Spleen (tissue), 7 donors: Measurements from ENCODE around the gene BACH2.

ENCODE experiments used
- POLR2A ChIP-seq, 3 donors: fragments of 450-650 bp; IDR thresholded peaks; one replicate each; pipeline ENCODE4 v1.5.1; 2017; ENCODE audit warnings: antibody characterized with exemption in 3 of 3, mild to moderate bottlenecking in 1 of 3
- TF ChIP-seq, protein P1 (sequence below), 11 experiments: fragments of 200-600 bp in 7 of 11; fragments of 450-650 bp in 4 of 11; sonication (generic) in 4 of 11; IDR thresholded peaks in 8 of 11; conservative IDR thresholded peaks in 3 of 11; 1 replicate in 7 of 11; 2 replicates in 4 of 11; pipeline versions ENCODE4 v1.4.0 to v1.8.0; 2016 to 2021; ENCODE audit warnings: antibody characterized with exemption in 11 of 11, inconsistent platforms in 4 of 11, mild to moderate bottlenecking in 1 of 11
- donor health status: DM: no; HTN: no; CAD: no; lungs with moderate emphysema.
- donor health status: DM: no; HTN: no; CAD: no.
- donor health status: DM: no; HTN: no; CAD: no.

DNA sequence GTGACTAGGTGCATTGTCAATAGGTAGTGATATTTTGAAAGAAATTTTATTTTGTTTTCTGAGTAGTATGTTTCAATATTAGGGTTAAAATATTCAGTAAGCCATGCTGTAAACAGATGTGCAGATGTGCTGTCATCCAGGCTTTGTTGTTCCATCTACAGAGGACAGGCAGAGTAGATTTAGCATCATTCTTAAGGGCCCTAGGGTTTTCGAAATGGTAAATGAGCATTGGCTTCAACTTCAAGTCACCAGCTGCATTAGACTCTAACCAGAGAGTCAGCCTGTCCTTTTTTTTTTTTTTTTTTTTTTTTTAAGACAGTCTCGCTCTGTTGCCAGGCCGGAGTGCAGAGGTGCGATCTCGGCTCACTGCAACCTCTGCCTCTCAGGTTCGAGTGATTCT is 27.1 kb upstream of the BACH2 start:
- TF ChIP-seq, protein P1, sequence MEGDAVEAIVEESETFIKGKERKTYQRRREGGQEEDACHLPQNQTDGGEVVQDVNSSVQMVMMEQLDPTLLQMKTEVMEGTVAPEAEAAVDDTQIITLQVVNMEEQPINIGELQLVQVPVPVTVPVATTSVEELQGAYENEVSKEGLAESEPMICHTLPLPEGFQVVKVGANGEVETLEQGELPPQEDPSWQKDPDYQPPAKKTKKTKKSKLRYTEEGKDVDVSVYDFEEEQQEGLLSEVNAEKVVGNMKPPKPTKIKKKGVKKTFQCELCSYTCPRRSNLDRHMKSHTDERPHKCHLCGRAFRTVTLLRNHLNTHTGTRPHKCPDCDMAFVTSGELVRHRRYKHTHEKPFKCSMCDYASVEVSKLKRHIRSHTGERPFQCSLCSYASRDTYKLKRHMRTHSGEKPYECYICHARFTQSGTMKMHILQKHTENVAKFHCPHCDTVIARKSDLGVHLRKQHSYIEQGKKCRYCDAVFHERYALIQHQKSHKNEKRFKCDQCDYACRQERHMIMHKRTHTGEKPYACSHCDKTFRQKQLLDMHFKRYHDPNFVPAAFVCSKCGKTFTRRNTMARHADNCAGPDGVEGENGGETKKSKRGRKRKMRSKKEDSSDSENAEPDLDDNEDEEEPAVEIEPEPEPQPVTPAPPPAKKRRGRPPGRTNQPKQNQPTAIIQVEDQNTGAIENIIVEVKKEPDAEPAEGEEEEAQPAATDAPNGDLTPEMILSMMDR (IDR thresholded peaks at IDR 0.05 in 8 of 11, conservative IDR thresholded peaks at IDR 0.05 in 3 of 11): no peak
- no peak for TF ChIP-seq POLR2A (IDR thresholded peaks at IDR 0.05)
